ENCODE data around the gene OLFML2A.
A peak's percentile ranks its signal among the peaks of the same experiment; 100 is the strongest.
"Not testable (repeated sequence)": the region's sequence is repeated elsewhere in the genome, so short reads cannot be mapped to it uniquely, and the experiment has no call there.

Gene OLFML2A

DNA sequence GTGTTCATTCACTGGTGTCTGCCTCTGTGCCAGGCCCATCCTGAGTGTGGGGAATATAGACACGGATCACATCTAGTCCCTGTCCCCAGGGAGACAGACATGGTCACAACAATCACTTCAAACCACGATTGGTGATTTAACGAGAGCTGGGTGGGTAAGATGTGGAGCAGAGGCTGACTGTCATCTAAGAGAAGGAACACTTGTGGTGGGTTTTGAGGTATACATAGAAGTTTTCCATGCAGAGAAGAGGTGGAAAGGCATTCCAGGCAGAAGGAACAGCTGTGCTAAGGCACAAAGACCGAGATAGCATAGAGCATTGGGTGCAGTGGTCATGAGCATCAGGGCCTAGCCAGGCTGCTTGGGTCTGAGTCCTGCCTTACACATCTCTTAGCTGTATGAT is 53.7 kb downstream of the OLFML2A start:
- no peak for DNase-seq

- no peak for DNase-seq
These were observed 54.9 kb downstream of the OLFML2A start for GRCh38 chr9:124831642-124832364.

GRCh38 chr9:124834591-124834990 is 57.7 kb downstream of the OLFML2A start:
- DNase-seq = no peak

DNA sequence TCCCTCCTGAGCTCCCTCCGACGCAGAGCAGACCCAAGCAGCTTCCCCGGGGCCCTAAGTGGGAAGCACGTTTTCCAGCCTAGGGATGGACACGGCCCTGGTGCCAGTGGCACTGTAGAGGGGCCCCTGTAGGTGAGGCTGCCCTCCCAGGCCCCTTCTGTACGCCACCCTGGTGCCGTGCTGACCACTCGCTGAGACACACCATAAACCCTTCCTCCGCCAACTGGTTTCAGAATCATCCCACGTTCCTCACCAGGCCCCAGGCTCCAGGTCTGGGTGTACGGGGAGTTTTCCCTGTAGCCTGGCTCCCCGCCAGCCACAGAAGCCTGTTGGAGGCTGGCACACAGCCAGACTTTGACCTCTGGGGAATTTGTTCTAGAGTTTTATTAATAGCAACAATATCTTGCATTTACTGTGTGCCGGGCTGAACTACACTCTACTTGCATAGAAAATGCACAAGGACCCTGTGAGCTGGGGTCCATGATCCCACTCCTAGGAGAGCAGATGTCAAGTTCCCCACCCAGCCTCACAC is 58.2 kb downstream of the OLFML2A start:
- DNase-seq = no peak

GRCh38 chr9:124838132-124838531 is 61.2 kb downstream of the OLFML2A start:
- not testable (repeated sequence) for DNase-seq

DNA sequence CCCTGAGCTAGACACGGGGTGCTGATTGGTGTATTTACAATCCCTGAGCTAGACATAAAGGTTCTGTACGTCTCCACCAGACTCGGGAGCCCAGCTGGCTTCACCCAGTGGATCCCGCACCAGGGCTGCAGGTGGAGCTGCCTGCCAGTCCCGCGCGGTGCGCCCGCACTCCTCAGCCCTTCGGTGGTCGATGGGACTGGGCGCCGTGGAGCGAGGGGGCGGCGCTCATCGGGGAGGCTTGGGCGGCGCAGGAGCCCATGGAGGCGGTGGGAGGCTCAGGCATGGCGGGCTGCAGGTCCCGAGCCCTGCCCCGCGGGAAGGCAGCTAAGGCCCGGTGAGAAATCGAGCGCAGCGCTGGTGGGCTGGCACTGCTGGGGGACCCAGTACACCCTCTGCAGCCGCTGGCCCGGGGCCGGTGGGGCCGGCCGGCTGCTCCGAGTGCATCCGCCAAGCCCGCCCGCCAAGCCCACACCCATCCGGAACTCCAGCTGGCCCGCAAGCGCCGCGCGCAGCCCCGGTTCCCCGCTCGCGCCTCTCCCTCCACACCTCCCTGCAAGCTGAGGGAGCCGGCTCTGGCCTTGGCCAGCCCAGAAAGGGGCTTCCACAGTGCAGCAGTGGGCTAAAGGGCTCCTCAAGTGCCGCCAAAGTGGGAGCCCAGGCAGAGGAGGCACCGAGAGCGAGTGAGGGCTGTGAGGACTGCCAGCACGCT is 61.8 kb downstream of the OLFML2A start:
- DNase-seq = not testable (repeated sequence)

GRCh38 chr9:124839612-124840299 is 62.8 kb downstream of the OLFML2A start:
- no peak for DNase-seq

GRCh38 chr9:124840300-124840833 is 63.4 kb downstream of the OLFML2A start:
- no peak for DNase-seq

DNA sequence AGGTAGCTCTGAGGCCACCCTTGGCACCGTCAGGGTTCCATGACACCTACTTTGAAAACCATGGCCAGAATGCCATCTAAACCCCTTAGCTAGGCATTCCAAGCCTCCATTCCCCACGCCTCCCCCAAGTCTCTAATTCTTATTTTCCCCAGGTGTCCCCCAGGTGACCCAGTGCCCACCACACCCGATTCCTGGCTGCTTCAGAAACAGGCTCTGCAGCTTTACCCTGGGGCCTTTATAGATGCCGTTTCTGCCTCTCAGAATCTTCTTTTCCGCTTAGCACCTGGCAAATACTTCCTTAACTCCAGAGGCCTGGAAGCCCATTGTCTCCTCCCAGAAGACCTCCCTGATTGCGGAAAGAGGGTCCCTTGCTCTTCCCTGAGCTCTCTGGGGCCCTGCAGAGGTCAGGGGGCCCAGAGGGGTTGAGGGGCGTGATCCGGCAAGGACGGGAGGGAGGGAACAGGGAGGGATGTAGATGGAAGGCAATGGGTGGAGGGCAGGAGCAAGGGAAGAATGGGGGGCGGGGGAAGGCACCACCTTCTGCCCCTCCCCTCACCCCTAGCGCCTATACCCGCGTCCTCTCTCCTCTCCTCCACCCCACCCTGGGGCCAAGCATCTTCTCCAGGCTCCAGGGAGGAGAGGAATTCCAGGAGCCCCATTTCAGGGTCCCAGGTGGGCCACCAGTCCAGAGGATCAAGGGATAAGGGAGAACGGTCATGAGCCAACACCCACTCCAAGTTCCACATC is 64.3 kb downstream of the OLFML2A start:
- DNase-seq = no peak

DNA sequence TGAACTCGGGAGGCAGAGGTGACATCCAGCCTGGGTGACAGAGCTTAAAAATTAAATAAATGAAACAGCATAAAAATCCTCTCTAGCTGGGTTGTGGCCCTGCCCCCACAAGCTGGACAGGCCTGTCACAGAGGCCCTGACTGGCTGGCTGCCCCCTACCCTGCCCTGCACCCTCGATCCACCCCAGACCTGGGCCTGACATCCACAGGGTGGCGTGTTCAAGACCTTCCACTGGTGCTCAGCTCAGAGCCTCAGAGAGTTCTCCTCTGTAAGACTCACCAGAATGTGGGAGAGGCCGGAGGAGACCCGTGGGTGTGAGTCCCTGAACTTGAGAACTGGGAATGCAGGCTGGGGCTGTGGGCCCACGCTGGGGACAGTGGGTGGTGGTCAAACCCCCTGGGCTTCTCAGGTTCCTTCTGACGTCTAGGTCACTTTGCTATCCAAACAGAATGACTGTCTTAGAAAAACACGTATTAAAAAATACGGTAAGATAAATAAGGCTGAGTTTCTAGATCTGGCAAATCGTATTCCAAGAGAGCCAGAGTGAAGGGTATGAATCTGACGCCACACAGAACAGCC is 66.6 kb downstream of the OLFML2A start:
- DNase-seq = no peak

DNA sequence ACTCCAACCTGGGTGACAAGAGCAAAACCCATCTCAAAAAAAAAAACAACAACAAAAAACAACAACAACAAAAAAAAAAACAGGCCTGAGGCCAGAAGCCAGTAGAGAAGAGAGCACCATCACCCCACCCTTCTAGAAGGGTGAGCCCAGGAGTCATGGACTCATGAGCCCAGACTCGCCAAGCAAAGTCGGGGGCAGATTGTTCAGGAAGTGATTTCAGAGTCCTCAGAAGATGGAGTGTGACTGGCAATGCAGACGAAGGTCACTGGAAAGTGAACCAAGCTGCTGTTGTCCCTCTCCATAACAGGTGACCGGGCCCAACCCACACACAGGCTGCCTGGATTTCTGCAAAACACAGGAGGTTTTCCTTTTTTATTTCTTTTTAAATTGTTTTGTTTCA is 67.4 kb downstream of the OLFML2A start:
- DNase-seq = no peak

- DNase-seq = not testable (repeated sequence)
These were observed 69.5 kb downstream of the OLFML2A start for GRCh38 chr9:124846467-124846866.

DNA sequence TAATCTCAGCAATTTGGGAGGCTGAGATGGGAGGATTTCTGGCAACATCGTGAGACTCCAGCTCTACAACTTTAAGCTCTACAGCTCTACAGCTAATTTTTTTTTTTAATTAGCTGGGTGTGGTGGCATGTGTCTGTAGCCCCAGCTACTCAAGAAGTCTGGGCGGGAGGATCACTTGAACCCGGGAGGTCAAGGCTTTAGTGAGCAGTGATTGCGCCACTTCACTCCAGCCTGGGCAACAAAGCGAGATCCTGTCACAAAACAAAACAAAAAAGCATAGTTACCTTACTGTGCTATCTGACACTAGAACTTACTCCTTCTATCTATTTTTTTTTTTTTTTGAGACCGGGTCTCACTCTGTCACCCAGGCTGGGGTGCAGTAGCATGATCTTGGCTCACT is 70.0 kb downstream of the OLFML2A start:
- DNase-seq = no peak

GRCh38 chr9:124849801-124850200 is 72.9 kb downstream of the OLFML2A start:
- DNase-seq = no peak

DNA sequence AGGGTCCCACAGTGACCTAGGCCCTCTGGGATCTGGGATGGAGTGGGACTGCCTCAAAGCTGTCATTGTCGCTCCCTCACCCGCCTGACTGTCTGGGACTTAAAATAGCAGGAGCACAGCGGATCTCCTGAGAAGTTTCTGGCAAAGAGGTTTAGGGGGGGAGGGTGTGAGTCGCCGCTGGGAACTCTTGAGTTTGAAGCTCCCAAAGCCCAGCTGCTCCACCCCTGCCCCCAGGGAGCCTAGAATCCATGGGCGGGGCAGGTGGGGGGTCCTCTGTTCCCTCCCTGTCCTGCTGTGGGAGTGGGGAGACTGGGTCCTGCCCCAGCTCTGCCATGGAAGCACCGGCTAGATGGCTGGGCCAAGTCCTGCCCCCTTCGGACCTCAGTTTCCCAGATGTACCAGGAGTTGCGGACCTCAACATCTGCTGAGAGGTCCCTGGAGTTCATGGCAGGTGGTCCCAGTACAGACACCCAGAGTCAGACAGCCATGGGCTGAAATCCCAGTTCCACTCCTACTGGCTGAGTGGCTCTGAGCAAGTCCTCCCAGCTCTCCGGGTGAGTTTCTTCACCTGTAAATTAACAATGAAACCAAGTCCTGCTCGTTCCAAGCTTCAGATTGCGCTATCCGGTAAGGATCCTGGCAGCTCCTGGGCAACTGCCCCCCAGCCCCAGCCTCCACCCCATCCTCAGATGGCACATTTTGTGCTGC is 75.3 kb downstream of the OLFML2A start:
- no peak for DNase-seq

GRCh38 chr9:124852829-124853531 is 76.0 kb downstream of the OLFML2A start, which contains the start of gene WDR38:
WDR38 (plus strand) TSS chr9:124853460; CDS start chr9:124853532, 72 bp downstream.
- peak; percentile 66 to 82 (median 78) for DNase-seq

GRCh38 chr9:124853605-124854143 is 76.7 kb downstream of the OLFML2A start:
- no peak for DNase-seq

- no peak for DNase-seq
These were observed 77.2 kb downstream of the OLFML2A start for GRCh38 chr9:124854161-124854560.

GRCh38 chr9:124854822-124855221 is 77.9 kb downstream of the OLFML2A start:
- no peak for DNase-seq

DNA sequence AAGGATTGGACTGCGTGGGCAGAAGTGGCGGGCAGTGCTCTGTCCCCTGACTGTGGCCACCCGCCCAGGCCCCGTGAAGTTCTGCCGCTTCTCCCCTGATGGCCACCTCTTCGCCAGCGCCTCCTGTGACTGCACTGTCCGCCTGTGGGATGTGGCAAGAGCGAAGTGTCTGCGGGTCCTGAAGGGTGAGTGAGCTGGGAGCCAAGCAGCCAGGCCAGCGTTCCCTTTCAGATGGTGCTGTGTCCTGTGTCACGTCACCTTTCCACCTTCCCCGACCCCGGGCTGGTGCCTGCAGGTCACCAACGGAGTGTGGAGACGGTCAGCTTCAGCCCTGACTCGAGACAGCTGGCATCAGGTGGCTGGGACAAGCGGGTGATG is 78.6 kb downstream of the OLFML2A start:
- no peak for DNase-seq
